H1 (cell line): Measurements from ENCODE around the gene ZBTB46. TPM values are rescaled to one million over a fixed set of nuclear protein-coding genes. Genes with fewer than 3 reads are reported as not detected.
"Not testable (repeated sequence)": the region's sequence is repeated elsewhere in the genome, so short reads cannot be mapped to it uniquely, and the experiment has no call there.

Experiments used
- CTCF ChIA-PET: fragments of 300-600 bp; sonication (Branson Sonifier 250); formaldehyde crosslinking; loops from one replicate; lab custom pipeline; 2021; ENCODE audit not compliant: partially characterized antibody; lab: Charles Lee
- POLR2A ChIA-PET: fragments of 300-600 bp; sonication (Branson Sonifier 250); formaldehyde crosslinking; loops from one replicate; lab custom pipeline; 2021; ENCODE audit warnings: inconsistent platforms; ENCODE audit not compliant: partially characterized antibody; lab: Charles Lee
- DNase-seq, 2 experiments: peaks; one replicate each; pipeline versions ENCODE4 v3.0.0 to v3.0.0-alpha.2; 2010 to 2022; ENCODE audit warnings: low spot score in 2 of 2, low read depth in 1 of 2, mixed read lengths in 1 of 2
- FAIRE-seq: peaks from 2 replicates; lab custom pipeline; 2011; peaks lifted over from hg19 to GRCh38; lab: Jason Lieb, UNC
- H2AFZ ChIP-seq: 2 replicates; pipeline ENCODE4 v1.8.1; 2012; ENCODE audit warnings: low read length, inconsistent platforms
- H2AK5ac ChIP-seq: 2 replicates; pipeline ENCODE4 v1.6.1; 2013; ENCODE audit warnings: low read depth, low read length
- H2BK120ac ChIP-seq: replicated peaks from 2 replicates; pipeline ENCODE3; 2013; ENCODE audit warnings: low read depth, low read length, inconsistent platforms
- H2BK12ac ChIP-seq: 2 replicates; pipeline ENCODE4 v1.6.1; 2013; ENCODE audit warnings: low read depth, low read length
- H2BK15ac ChIP-seq: 2 replicates; pipeline ENCODE4 v1.6.1; 2013; ENCODE audit warnings: low read length
- H2BK20ac ChIP-seq: 2 replicates; pipeline ENCODE4 v1.6.1; 2013; ENCODE audit warnings: low read length
- H2BK5ac ChIP-seq: 2 replicates; pipeline ENCODE4 v1.6.1; 2013; ENCODE audit warnings: low read depth, low read length
- H3K14ac ChIP-seq: 2 replicates; pipeline ENCODE4 v1.6.1; 2013; ENCODE audit warnings: inconsistent platforms; ENCODE audit not compliant: insufficient read length
- H3K18ac ChIP-seq: 2 replicates; pipeline ENCODE4 v1.6.1; 2013; ENCODE audit warnings: low read length; ENCODE audit errors: extremely low read depth
- H3K23ac ChIP-seq: 2 replicates; pipeline ENCODE4 v1.6.1; 2013; ENCODE audit warnings: inconsistent platforms; ENCODE audit not compliant: insufficient read length
- H3K23me2 ChIP-seq: 2 replicates; pipeline ENCODE4 v1.6.1; 2013; ENCODE audit warnings: low read depth, low read length
- H3K27ac ChIP-seq: 2 replicates; pipeline ENCODE4 v1.6.1; 2011; ENCODE audit warnings: low read depth, low read length, inconsistent platforms
- H3K27me3 ChIP-seq, 4 experiments: replicated peaks in 1 of 4; 1 replicate in 1 of 4; 2 replicates in 3 of 4; pipeline versions ENCODE4 v1.6.1 to v1.8.1; 2011 to 2013; ENCODE audit warnings: low read length in 3 of 4, mild to moderate bottlenecking in 3 of 4, inconsistent platforms in 2 of 4, mixed read lengths in 2 of 4, moderate library complexity in 1 of 4; ENCODE audit not compliant: control insufficient read depth in 3 of 4, insufficient read depth in 3 of 4; ENCODE audit errors: extremely low read depth in 1 of 4
- H3K36me3 ChIP-seq, 4 experiments: 2 replicates each; pipeline versions ENCODE4 v1.6.1 to v1.8.1; 2011 to 2013; ENCODE audit warnings: mild to moderate bottlenecking in 4 of 4, low read length in 3 of 4, moderate library complexity in 2 of 4, control low read depth in 1 of 4, inconsistent platforms in 1 of 4; ENCODE audit not compliant: insufficient read depth in 4 of 4, control insufficient read depth in 2 of 4
- H3K4ac ChIP-seq: replicated peaks from 2 replicates; pipeline ENCODE3; 2013; ENCODE audit warnings: low read length, low read depth, mixed read lengths, inconsistent platforms; ENCODE audit not compliant: insufficient read length
- H3K4me1 ChIP-seq, 4 experiments: replicated peaks in 1 of 4; 1 replicate in 1 of 4; 2 replicates in 3 of 4; pipeline versions ENCODE4 v1.6.1 to v1.8.1; 2011 to 2013; ENCODE audit warnings: low read length in 3 of 4, inconsistent platforms in 2 of 4, mixed read lengths in 1 of 4; ENCODE audit not compliant: insufficient read depth in 4 of 4, control insufficient read depth in 3 of 4
- H3K4me2 ChIP-seq, 2 experiments: 2 replicates each; pipeline versions ENCODE4 v1.6.1 to v1.8.1; 2011 to 2013; ENCODE audit warnings: low read depth in 2 of 2, low read length in 2 of 2, control low read depth in 1 of 2, inconsistent platforms in 1 of 2, mild to moderate bottlenecking in 1 of 2; ENCODE audit not compliant: insufficient read depth in 1 of 2
- H3K4me3 ChIP-seq, 4 experiments: fragments of 200-600, 300-600 bp in 1 of 4; sonication (generic), shearing (Covaris generic), sonication (Bioruptor Twin) in 1 of 4; 2 replicates each; pipeline versions ENCODE4 v1.5.1 to v1.8.1; 2011 to 2016; ENCODE audit warnings: low read length in 4 of 4, low read depth in 3 of 4, control low read depth in 2 of 4, inconsistent platforms in 2 of 4, mild to moderate bottlenecking in 2 of 4, mixed read lengths in 1 of 4, moderate library complexity in 1 of 4; ENCODE audit not compliant: insufficient read depth in 2 of 4; ENCODE audit errors: extremely low read depth in 1 of 4
- H3K56ac ChIP-seq: replicated peaks from 2 replicates; pipeline ENCODE3; 2013; ENCODE audit warnings: low read depth, mild to moderate bottlenecking, mixed read lengths, low read length, inconsistent platforms; ENCODE audit not compliant: insufficient read length
- H3K79me1 ChIP-seq: 2 replicates; pipeline ENCODE4 v1.6.1; 2013; ENCODE audit warnings: low read depth, low read length, control low read depth
- H3K79me2 ChIP-seq, 2 experiments: 2 replicates each; pipeline versions ENCODE4 v1.6.1 to v1.8.1; 2012 to 2013; ENCODE audit warnings: low read length in 2 of 2, mild to moderate bottlenecking in 2 of 2, inconsistent platforms in 1 of 2; ENCODE audit not compliant: insufficient read depth in 2 of 2, control insufficient read depth in 1 of 2
- H3K9ac ChIP-seq, 4 experiments: replicated peaks in 1 of 4; 1 replicate in 1 of 4; 2 replicates in 3 of 4; pipeline versions ENCODE4 v1.6.1 to v1.8.1; 2011 to 2013; ENCODE audit warnings: low read depth in 3 of 4, low read length in 3 of 4, control low read depth in 2 of 4, mild to moderate bottlenecking in 2 of 4, moderate library complexity in 2 of 4, inconsistent platforms in 1 of 4; ENCODE audit errors: extremely low read depth in 1 of 4
- H3K9me3 ChIP-seq, 2 experiments: 2 replicates each; pipeline versions ENCODE4 v1.6.1 to v1.8.1; 2012 to 2013; ENCODE audit warnings: mild to moderate bottlenecking in 2 of 2, moderate library complexity in 2 of 2, control low read depth in 1 of 2, inconsistent platforms in 1 of 2, low read depth in 1 of 2, low read length in 1 of 2, mixed read lengths in 1 of 2; ENCODE audit not compliant: insufficient read depth in 2 of 2
- H4K20me1 ChIP-seq, 2 experiments: replicated peaks in 1 of 2; 2 replicates each; pipeline versions ENCODE3 to v1.8.1; 2011 to 2013; ENCODE audit warnings: inconsistent platforms in 2 of 2, low read length in 2 of 2, mild to moderate bottlenecking in 1 of 2; ENCODE audit not compliant: insufficient read depth in 2 of 2, control insufficient read depth in 1 of 2
- H4K5ac ChIP-seq: 2 replicates; pipeline ENCODE4 v1.6.1; 2013; ENCODE audit warnings: low read length, low read depth, mixed read lengths, inconsistent platforms; ENCODE audit not compliant: insufficient read length
- H4K8ac ChIP-seq: 2 replicates; pipeline ENCODE4 v1.8.0; 2013; ENCODE audit warnings: mild to moderate bottlenecking, moderate library complexity, low read length, inconsistent platforms; ENCODE audit not compliant: insufficient read depth; ENCODE audit errors: extremely low read depth
- H4K91ac ChIP-seq: replicated peaks from 2 replicates; pipeline ENCODE3; 2013; ENCODE audit warnings: low read length, mixed read lengths, inconsistent platforms; ENCODE audit not compliant: insufficient read length
- EGR1 ChIP-seq: IDR thresholded peaks from 2 replicates; pipeline ENCODE4 v1.6.1; 2011; ENCODE audit warnings: low read depth, low read length, borderline replicate concordance
- WGBS, 2 experiments: shearing (Covaris generic) in 1 of 2; methylation state at CpG; one replicate each; pipeline versions ENCODE4 v1.1.6 to v1.1.7; 2013 to 2015; ENCODE audit warnings: low lambda C conversion rate in 2 of 2, mixed read lengths in 2 of 2, inconsistent platforms in 1 of 2, low coverage in 1 of 2, missing lambda C conversion rate in 1 of 2; ENCODE audit not compliant: insufficient replicate concordance in 2 of 2, insufficient coverage in 1 of 2, insufficient read length in 1 of 2; ENCODE audit errors: extremely low coverage in 1 of 2, missing lambda C conversion rate in 1 of 2; 5-methylcytosine and 5-hydroxymethylcytosine counted together
- polyA plus RNA-seq, 7 experiments: library from polyadenylated mRNA; depleted of rRNA in 3 of 7; stranded (reverse) in 5 of 7; unstranded in 2 of 7; fragments of >200 nt in 5 of 7; fragments of 200-250 nt in 2 of 7; gene quantifications; 1 replicate in 5 of 7; 2 replicates in 1 of 7; 4 replicates in 1 of 7; pipeline versions ENCODE4 v1.2.1 to v1.2.3, GENCODE V29; 2011 to 2013; ENCODE audit warnings: missing spikeins in 2 of 7, mixed read lengths in 2 of 7
- total RNA-seq: library from RNA; stranded (reverse); fragmentation: NEBNext Ultra II Directional; extraction: Animal tissue kit (Norgen Biotek cat#: 25700); gene quantifications from 2 replicates; pipeline ENCODE4 v1.2.1, GENCODE V29; 2021

The ZBTB46 gene
- total and polyA plus RNA-seq, 2 of the 8 experiments (the other 6 are each of a cell fraction or from before 2014, with no cell fraction given), result 6.4 to 22.4 TPM

DNA sequence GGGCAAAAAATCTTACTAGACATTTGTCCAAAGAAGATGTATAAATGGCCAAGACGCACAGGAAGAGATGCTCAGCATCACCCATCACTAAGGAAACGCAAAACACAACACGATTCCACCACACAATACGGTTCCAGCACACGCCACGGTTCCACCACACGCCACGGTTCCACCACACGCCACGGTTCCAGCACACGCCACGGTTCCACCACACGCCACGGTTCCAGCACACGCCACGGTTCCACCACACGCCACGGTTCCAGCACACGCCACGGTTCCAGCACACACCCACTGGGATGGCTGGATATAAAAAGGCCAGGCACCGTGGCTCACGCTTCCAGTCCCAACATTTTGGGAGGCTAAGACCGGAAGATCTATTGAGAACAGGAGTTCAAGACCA, 54.2 kb downstream of the ZBTB46 start:
- H3K4me3 ChIP-seq, H4K8ac ChIP-seq, H4K5ac ChIP-seq, H3K27me3 ChIP-seq, H2BK120ac ChIP-seq, FAIRE-seq, H3K23ac ChIP-seq, H2BK5ac ChIP-seq, H2AFZ ChIP-seq, H2BK20ac ChIP-seq, H3K9me3 ChIP-seq, H2AK5ac ChIP-seq, H3K4ac ChIP-seq, H3K56ac ChIP-seq, H3K14ac ChIP-seq, H3K18ac ChIP-seq, H4K91ac ChIP-seq, H3K4me1 ChIP-seq, H2BK12ac ChIP-seq, H3K9ac ChIP-seq, H3K36me3 ChIP-seq, H3K4me2 ChIP-seq, H3K23me2 ChIP-seq, H3K27ac ChIP-seq, DNase-seq, H2BK15ac ChIP-seq: not testable (repeated sequence)
- TF ChIP-seq EGR1, result peak; percentile 77; the same call in 1 of the 2 replicates
- ChIA-PET POLR2A (interaction anchor here (1.3 kb wide), 1 partner anchor 10 kb away, joined by 3 read pairs; no protein-coding TSS in a partner anchor), CTCF (interaction anchor here (0.8 to 10.7 kb wide), 8 partner anchors 11 to 123 kb away, joined by 3 to 191 read pairs (median 8); partner anchors contain the start of gene SLC2A4RG)
- WGBS, 2 experiments, result 96% methylated on average over 22 of the region's 23 CpGs; no CpG with 5 or more reads in 1 of the 2 experiments
- Histone ChIP-seq H3K79me2 (peaks cover 4 to 11% of the 10 kb centered on the region in 2 experiments; a peak in 2 of 4 replicates), H4K20me1 (peaks cover 3 to 14% of the 10 kb centered on the region in 2 experiments), H3K79me1 (peaks cover 14% of the 10 kb centered on the region)
